SK-N-SH (cell line): ENCODE results near the gene TAS1R3. TPM values are rescaled to one million over a fixed set of nuclear protein-coding genes. Genes with fewer than 3 reads are reported as not detected.

ENCODE experiments used
- CTCF ChIA-PET: fragments of 300-600, 350-600 bp; formaldehyde crosslinking; extraction: SDS; loops from one replicate; lab custom pipeline; 2021; lab: Yijun Ruan, JAX
- POLR2A ChIA-PET: fragments of 350-600 bp; sonication (Branson Sonifier 250); formaldehyde crosslinking; extraction: SDS; loops from one replicate; lab custom pipeline; 2020; ENCODE audit warnings: antibody characterized with exemption, inconsistent platforms; lab: Yijun Ruan, JAX
- DNase-seq: peaks from one replicate; pipeline ENCODE4 v3.0.0; 2012
- H2AFZ ChIP-seq: fragments of 200-600 bp; sonication (generic); 2 replicates; pipeline ENCODE4 v1.8.1; 2016; ENCODE audit warnings: antibody characterized with exemption, mild to moderate bottlenecking, low read depth
- H3F3A ChIP-seq: fragments of 200-600 bp; sonication (generic); replicated peaks from 2 replicates; pipeline ENCODE3; 2016; ENCODE audit warnings: antibody characterized with exemption, mild to moderate bottlenecking; ENCODE audit not compliant: insufficient read depth
- H3K27ac ChIP-seq, 2 experiments: fragments of 200-500 bp in 1 of 2; fragments of 200-600 bp in 1 of 2; sonication (Bioruptor generic) in 1 of 2; sonication (generic), shearing (Covaris generic) in 1 of 2; 2 replicates each; pipeline versions ENCODE4 v1.5.1 to v1.6.1; 2014 to 2016; ENCODE audit warnings: low read depth in 2 of 2, inconsistent platforms in 1 of 2, low read length in 1 of 2, mild to moderate bottlenecking in 1 of 2, mixed read lengths in 1 of 2
- H3K27me3 ChIP-seq: fragments of 200-600 bp; sonication (generic), shearing (Covaris generic); 2 replicates; pipeline ENCODE4 v1.6.1; 2016; ENCODE audit warnings: mixed run types; ENCODE audit not compliant: insufficient read depth
- H3K36me3 ChIP-seq, 2 experiments: fragments of 200-500 bp in 1 of 2; fragments of 200-600 bp in 1 of 2; sonication (Bioruptor generic) in 1 of 2; sonication (generic) in 1 of 2; replicated peaks in 1 of 2; 2 replicates each; pipeline versions ENCODE3 to v1.5.1; 2014 to 2016; ENCODE audit warnings: low read length in 1 of 2, mild to moderate bottlenecking in 1 of 2; ENCODE audit not compliant: insufficient read depth in 2 of 2, control insufficient read depth in 1 of 2
- H3K4me1 ChIP-seq, 2 experiments: fragments of 200-500 bp in 1 of 2; fragments of 200-600 bp in 1 of 2; sonication (Bioruptor generic) in 1 of 2; sonication (generic), shearing (Covaris generic) in 1 of 2; 2 replicates each; pipeline versions ENCODE4 v1.5.1 to v1.6.1; 2014 to 2016; ENCODE audit warnings: low read depth in 1 of 2, low read length in 1 of 2, mixed run types in 1 of 2; ENCODE audit not compliant: insufficient read depth in 2 of 2, control insufficient read depth in 1 of 2
- H3K4me2 ChIP-seq: fragments of 200-600 bp; sonication (generic), shearing (Covaris generic); 2 replicates; pipeline ENCODE4 v1.6.1; 2017; ENCODE audit warnings: mixed run types
- H3K4me3 ChIP-seq, 2 experiments: fragments of 200-500 bp in 1 of 2; fragments of 200-600 bp in 1 of 2; sonication (Bioruptor generic) in 1 of 2; sonication (generic), shearing (Covaris generic) in 1 of 2; 2 replicates each; pipeline versions ENCODE4 v1.5.1 to v1.8.1; 2014 to 2016; ENCODE audit warnings: low read depth in 2 of 2, inconsistent platforms in 1 of 2, low read length in 1 of 2, mild to moderate bottlenecking in 1 of 2, mixed read lengths in 1 of 2, moderate library complexity in 1 of 2
- H3K79me2 ChIP-seq: fragments of 200-600 bp; sonication (generic); 2 replicates; pipeline ENCODE4 v1.8.1; 2017; ENCODE audit warnings: mild to moderate bottlenecking; ENCODE audit not compliant: insufficient read depth
- H3K9ac ChIP-seq: fragments of 200-600 bp; sonication (generic); 2 replicates; pipeline ENCODE4 v1.6.1; 2017; ENCODE audit warnings: mixed run types
- H3K9me2 ChIP-seq: fragments of 200-600 bp; sonication (generic); 2 replicates; pipeline ENCODE4 v1.6.1; 2017; ENCODE audit warnings: mixed run types
- H3K9me3 ChIP-seq: fragments of 200-600 bp; sonication (generic); 2 replicates; pipeline ENCODE4 v1.6.1; 2017; ENCODE audit warnings: mixed run types, mild to moderate bottlenecking, moderate library complexity
- H4K20me1 ChIP-seq: fragments of 200-600 bp; sonication (generic); 2 replicates; pipeline ENCODE4 v1.6.1; 2017; ENCODE audit warnings: mild to moderate bottlenecking, mixed run types; ENCODE audit not compliant: insufficient read depth
- ELF1 ChIP-seq: IDR thresholded peaks from 2 replicates; pipeline ENCODE4 v1.4.0; 2012
- EP300 ChIP-seq, 2 experiments: IDR thresholded peaks; 2 replicates each; pipeline versions ENCODE4 v1.4.0 to v1.6.1; 2012; ENCODE audit warnings: borderline replicate concordance in 1 of 2, low read depth in 1 of 2, low read length in 1 of 2
- FOSL2 ChIP-seq: IDR thresholded peaks from 2 replicates; pipeline ENCODE4 v1.4.0; 2012; ENCODE audit warnings: low read depth, mild to moderate bottlenecking, moderate library complexity, borderline replicate concordance
- GABPA ChIP-seq: IDR thresholded peaks from 2 replicates; pipeline ENCODE4 v1.4.0; 2012; ENCODE audit warnings: low read depth, mild to moderate bottlenecking
- GATA2 ChIP-seq: sonication (generic); formaldehyde crosslinking; IDR thresholded peaks from 2 replicates; pipeline ENCODE4 v1.5.0; 2020; ENCODE audit warnings: mild to moderate bottlenecking, missing genetic modification reagents
- RCOR1 ChIP-seq: fragments of 150-350 bp; IDR thresholded peaks from 2 replicates; pipeline ENCODE4 v1.6.1; 2017; ENCODE audit warnings: antibody characterized with exemption, low read length
- RFX5 ChIP-seq: IDR thresholded peaks from 2 replicates; pipeline ENCODE4 v1.6.1; 2012; ENCODE audit warnings: mild to moderate bottlenecking, improper control_type of control experiment, low read length
- RXRA ChIP-seq: IDR thresholded peaks from 2 replicates; pipeline ENCODE4 v1.4.0; 2012; ENCODE audit warnings: low read depth, mild to moderate bottlenecking, borderline replicate concordance
- SMC3 ChIP-seq: IDR thresholded peaks from 2 replicates; pipeline ENCODE4 v1.6.1; 2012; ENCODE audit warnings: low read depth, low read length, improper control_type of control experiment
- TEAD4 ChIP-seq: IDR thresholded peaks from 2 replicates; pipeline ENCODE4 v1.4.0; 2012; ENCODE audit warnings: mild to moderate bottlenecking, borderline replicate concordance; ENCODE audit not compliant: insufficient read depth
- USF2 ChIP-seq: fragments of 150-350 bp; IDR thresholded peaks from 2 replicates; pipeline ENCODE4 v1.6.1; 2017; ENCODE audit warnings: antibody characterized with exemption, low read length, low read depth, borderline replicate concordance
- YY1 ChIP-seq: IDR thresholded peaks from 2 replicates; pipeline ENCODE4 v1.4.0; 2012; ENCODE audit warnings: low read depth, mild to moderate bottlenecking
- ZBTB33 ChIP-seq: IDR thresholded peaks from 2 replicates; pipeline ENCODE4 v1.4.0; 2012; ENCODE audit warnings: low read depth, borderline replicate concordance
- WGBS: methylation state at CpG from one replicate; pipeline ENCODE4 v1.1.6; 2017; ENCODE audit warnings: low lambda C conversion rate; 5-methylcytosine and 5-hydroxymethylcytosine counted together
- polyA plus RNA-seq, 3 experiments: library from polyadenylated mRNA; depleted of rRNA; stranded (reverse); fragments of >200 nt; gene quantifications; 2 replicates each; pipeline ENCODE4 v1.2.3, GENCODE V29; 2012

The TAS1R3 gene
- polyA plus RNA-seq, 1 of the 3 experiments (the other 2 are of a cell fraction), result 0.08 TPM

- Histone ChIP-seq H3K9ac (no peak overlapping the region), H4K20me1 (peaks cover 45% of the 10 kb centered on the region), H3K4me3 (peak overlapping the region; percentile 64 to 87; a peak in 2 of 4 replicates), H3K9me2 (no peaks in the 10 kb centered on the region), H3K79me2 (peaks cover 47% of the 10 kb centered on the region), H3K27ac (no peak overlapping the region), H3K4me2 (peak overlapping the region; percentile 89), H2AFZ (no peak overlapping the region), H3F3A (peaks cover 2% of the 10 kb centered on the region), H3K36me3 (no peaks in the 10 kb centered on the region), H3K9me3 (no peaks in the 10 kb centered on the region), H3K4me1 (peaks cover 0 to 27% of the 10 kb centered on the region in 2 experiments; a peak in 1 of 4 replicates), H3K27me3 (no peaks in the 10 kb centered on the region)
- DNase-seq, result no peak
- WGBS, result 79% methylated on average over 5 of the region's 10 CpGs
- CTCF ChIA-PET, result interaction anchor here (0.8 to 4.8 kb wide), 7 partner anchors 12 to 224 kb away, joined by 3 to 34 read pairs (median 4); partner anchors contain the start of gene AURKAIP1
- no peak for TF ChIP-seq EP300 (IDR thresholded peaks at IDR 0.05; ENCODE audit: borderline replicate concordance in 1 of 2, low read depth in 1 of 2, low read length in 1 of 2)
- no peak for TF ChIP-seq FOSL2
- no peak for TF ChIP-seq RCOR1
- TF ChIP-seq GATA2 (CRISPR knock-in tag), result no peak
- TF ChIP-seq RXRA, result no peak
- TF ChIP-seq RFX5, result no peak
- no peak for TF ChIP-seq TEAD4
- TF ChIP-seq ZBTB33, result no peak
- no peak for TF ChIP-seq SMC3
- no peak for TF ChIP-seq GABPA
- TF ChIP-seq USF2, result no peak
- no peak for TF ChIP-seq YY1
- TF ChIP-seq ELF1, result no peak
- TF ChIP-seq, all 33 proteins: peak for 0
- POLR2A ChIA-PET, result interaction anchor here (1.1 to 2.0 kb wide), 2 partner anchors 28 to 67 kb away, joined by 3 to 7 read pairs; partner anchors contain the start of gene AURKAIP1
Observed at GRCh38 chr1:1347026-1347595, 16.0 kb downstream of the TAS1R3 start.
